Lower lobe of right lung (tissue), 2 donors: ENCODE results near the gene HIVEP2. TPM values are rescaled to one million over a fixed set of nuclear protein-coding genes. Genes with fewer than 3 reads are reported as not detected.

ENCODE experiments used
- ATAC-seq, 2 donors: fragments of 200-7000 bp; cut with Tn5 transposase; one replicate each; pipeline ENCODE4 v1.9.1; 2020 to 2022; ENCODE audit warnings: mild to moderate bottlenecking in 2 of 2, moderate library complexity in 2 of 2
- DNase-seq: peaks from one replicate; pipeline ENCODE4 v3.0.0-alpha.2; 2020
- H3K27ac ChIP-seq: fragments of 200-600 bp; one replicate; pipeline ENCODE4 v1.8.0; 2022
- H3K27me3 ChIP-seq: fragments of 200-600 bp; one replicate; pipeline ENCODE4 v1.8.0; 2022; ENCODE audit warnings: low read depth
- H3K36me3 ChIP-seq: fragments of 200-600 bp; one replicate; pipeline ENCODE4 v1.8.0; 2022; ENCODE audit warnings: mild to moderate bottlenecking
- H3K4me1 ChIP-seq: fragments of 200-600 bp; one replicate; pipeline ENCODE4 v1.8.0; 2022
- H3K4me3 ChIP-seq: fragments of 200-600 bp; one replicate; pipeline ENCODE4 v1.8.0; 2022; ENCODE audit warnings: mild to moderate bottlenecking
- H3K9me3 ChIP-seq: fragments of 200-600 bp; one replicate; pipeline ENCODE4 v1.8.0; 2022
- intact Hi-C: fragments of 100-400 bp; cut with DNase I; formaldehyde crosslinking; loops from one replicate; pipeline ENCODE4 v1.11.0; 2022
- total RNA-seq: library from RNA; stranded (reverse); fragmentation: NEBNext Ultra II Directional; extraction: Animal tissue kit (Norgen Biotek cat#: 25700); gene quantifications from one replicate; pipeline ENCODE4 v1.2.1, GENCODE V29; 2021
- TF ChIP-seq, protein P1 (sequence below): fragments of 200-600 bp; IDR thresholded peaks from one replicate; pipeline ENCODE4 v1.8.0; 2022; ENCODE audit warnings: antibody characterized with exemption, mild to moderate bottlenecking
- donor health status: DM: no; HTN: yes; CAD: no; lungs with severe emphysema.

Gene HIVEP2
- total RNA-seq, 1 donor from 2014 or later = 13.1 TPM

DNA sequence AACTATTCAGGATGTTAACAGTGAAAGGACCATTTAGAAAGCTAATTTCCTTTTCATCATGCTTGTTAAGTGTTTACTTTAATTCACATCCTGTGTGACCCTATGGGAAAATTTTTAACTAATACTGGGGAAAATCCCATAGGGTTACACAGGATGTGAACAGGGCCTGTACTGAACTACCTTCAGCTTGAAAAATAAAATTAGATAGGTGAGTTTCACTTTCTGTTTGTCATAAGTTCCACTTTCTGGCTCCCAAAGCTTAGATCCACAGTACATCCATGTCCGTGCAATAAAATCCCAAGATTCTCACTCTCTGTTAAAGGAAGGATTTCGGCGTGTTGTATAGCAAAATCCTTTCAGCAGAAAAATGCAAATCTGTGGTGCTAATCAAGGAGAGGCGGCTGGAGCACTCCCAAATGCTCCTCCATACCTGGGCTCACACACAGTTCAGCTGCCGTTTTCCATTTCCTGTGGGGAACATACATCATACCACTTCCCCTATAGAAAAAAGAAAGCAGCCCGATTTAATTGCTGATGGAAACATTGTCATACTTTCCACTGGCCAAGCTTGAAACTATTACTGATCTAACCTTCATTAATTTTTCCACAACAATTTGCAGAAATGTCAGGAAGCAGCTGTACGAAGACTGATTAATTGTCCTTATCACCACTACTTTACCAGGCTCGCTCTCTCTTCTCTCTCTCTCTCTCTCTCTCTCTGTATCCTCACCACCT lies 125.2 kb downstream of the HIVEP2 start:
- peak overlapping the region; percentile 52 for H3K4me3 ChIP-seq
- H3K27ac ChIP-seq = peak overlapping the region; percentile 62
- no peaks in the 10 kb centered on the region for H3K36me3 ChIP-seq
- ATAC-seq (peak; percentile 46 to 78), DNase-seq (no peak)
- peaks cover 31% of the 10 kb centered on the region for H3K4me1 ChIP-seq
- intact Hi-C loops = no loop called here
- no peaks in the 10 kb centered on the region for H3K9me3 ChIP-seq
- no peaks in the 10 kb centered on the region for H3K27me3 ChIP-seq
- TF ChIP-seq, protein P1, sequence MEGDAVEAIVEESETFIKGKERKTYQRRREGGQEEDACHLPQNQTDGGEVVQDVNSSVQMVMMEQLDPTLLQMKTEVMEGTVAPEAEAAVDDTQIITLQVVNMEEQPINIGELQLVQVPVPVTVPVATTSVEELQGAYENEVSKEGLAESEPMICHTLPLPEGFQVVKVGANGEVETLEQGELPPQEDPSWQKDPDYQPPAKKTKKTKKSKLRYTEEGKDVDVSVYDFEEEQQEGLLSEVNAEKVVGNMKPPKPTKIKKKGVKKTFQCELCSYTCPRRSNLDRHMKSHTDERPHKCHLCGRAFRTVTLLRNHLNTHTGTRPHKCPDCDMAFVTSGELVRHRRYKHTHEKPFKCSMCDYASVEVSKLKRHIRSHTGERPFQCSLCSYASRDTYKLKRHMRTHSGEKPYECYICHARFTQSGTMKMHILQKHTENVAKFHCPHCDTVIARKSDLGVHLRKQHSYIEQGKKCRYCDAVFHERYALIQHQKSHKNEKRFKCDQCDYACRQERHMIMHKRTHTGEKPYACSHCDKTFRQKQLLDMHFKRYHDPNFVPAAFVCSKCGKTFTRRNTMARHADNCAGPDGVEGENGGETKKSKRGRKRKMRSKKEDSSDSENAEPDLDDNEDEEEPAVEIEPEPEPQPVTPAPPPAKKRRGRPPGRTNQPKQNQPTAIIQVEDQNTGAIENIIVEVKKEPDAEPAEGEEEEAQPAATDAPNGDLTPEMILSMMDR = no peak

DNA sequence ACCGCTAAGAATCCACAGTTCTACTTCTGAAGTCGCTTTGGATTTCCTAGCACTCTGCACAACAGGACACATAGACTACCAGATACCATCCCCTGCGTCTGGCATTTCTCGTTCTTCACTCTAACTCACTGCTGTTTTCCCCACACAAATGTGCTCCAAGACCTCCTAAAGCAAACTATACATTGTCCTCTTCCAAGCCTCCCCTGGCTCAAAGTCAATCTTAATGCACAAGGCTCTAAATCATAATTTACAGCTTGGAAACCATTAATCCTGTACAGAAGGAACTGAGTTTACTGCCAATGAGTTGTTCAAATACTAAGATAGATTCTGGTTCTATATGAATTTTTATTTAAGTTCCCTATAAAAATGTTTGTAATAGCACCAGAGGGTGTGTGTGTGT lies 128.5 kb downstream of the HIVEP2 start:
- TF ChIP-seq, protein P1 = no peak
- Histone ChIP-seq H3K4me1 (peaks cover 24% of the 10 kb centered on the region), H3K9me3 (no peaks in the 10 kb centered on the region), H3K27ac (no peak overlapping the region), H3K27me3 (no peaks in the 10 kb centered on the region), H3K4me3 (no peak overlapping the region), H3K36me3 (no peaks in the 10 kb centered on the region)
- no peak for DNase-seq
- intact Hi-C loops = no loop called here
- ATAC-seq = no peak

DNA sequence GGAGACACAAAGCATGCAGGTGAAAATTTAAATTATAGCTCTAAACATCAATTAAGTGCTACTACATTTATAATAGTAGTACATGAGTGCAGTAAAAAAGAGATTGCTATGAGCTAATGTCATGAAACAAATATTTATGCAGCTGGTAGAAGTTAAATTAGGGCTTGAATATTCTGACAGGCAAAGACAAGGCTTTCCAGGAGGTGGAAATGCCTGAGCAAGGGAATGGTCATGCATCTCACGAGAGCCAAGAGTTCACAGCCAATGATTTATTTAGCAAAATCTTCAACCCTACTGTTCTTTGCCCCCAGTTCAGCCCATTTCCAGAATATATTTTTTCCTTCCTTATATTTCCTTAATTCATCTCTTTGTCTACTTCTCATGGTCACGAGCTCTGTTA lies 128.9 kb downstream of the HIVEP2 start:
- intact Hi-C loops = no loop called here
- H3K27me3 ChIP-seq = no peaks in the 10 kb centered on the region
- TF ChIP-seq, protein P1 = no peak
- no peaks in the 10 kb centered on the region for H3K36me3 ChIP-seq
- ATAC-seq = no peak
- H3K27ac ChIP-seq = no peak overlapping the region
- H3K4me1 ChIP-seq = peaks cover 24% of the 10 kb centered on the region
- no peak overlapping the region for H3K4me3 ChIP-seq
- no peaks in the 10 kb centered on the region for H3K9me3 ChIP-seq
- DNase-seq = no peak

DNA sequence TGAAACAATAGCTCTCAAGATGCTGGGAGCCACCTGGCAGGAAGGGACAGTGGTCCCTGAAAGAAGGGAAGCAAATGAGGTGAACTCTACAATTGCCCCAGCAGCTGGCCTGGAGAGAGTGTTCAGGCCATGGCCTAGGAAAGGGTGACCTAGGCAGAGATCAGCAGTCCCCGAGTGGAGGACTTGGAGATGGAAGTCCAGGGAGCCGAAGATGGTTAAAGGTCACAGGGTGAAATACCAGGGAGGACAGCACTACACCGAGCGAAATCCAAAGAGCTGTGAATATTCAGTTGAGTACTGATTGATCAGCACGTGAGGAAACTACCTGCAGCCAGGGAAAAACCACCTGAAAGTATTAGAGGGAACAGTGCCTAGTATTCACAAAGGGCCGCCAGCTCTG lies 133.1 kb downstream of the HIVEP2 start:
- H3K27me3 ChIP-seq = no peaks in the 10 kb centered on the region
- no peak overlapping the region for H3K27ac ChIP-seq
- no peaks in the 10 kb centered on the region for H3K36me3 ChIP-seq
- intact Hi-C loops = no loop called here
- no peaks in the 10 kb centered on the region for H3K9me3 ChIP-seq
- peaks cover 8% of the 10 kb centered on the region for H3K4me1 ChIP-seq
- ATAC-seq (no peak), DNase-seq (no peak)
- H3K4me3 ChIP-seq = no peak overlapping the region
- TF ChIP-seq, protein P1 = no peak

DNA sequence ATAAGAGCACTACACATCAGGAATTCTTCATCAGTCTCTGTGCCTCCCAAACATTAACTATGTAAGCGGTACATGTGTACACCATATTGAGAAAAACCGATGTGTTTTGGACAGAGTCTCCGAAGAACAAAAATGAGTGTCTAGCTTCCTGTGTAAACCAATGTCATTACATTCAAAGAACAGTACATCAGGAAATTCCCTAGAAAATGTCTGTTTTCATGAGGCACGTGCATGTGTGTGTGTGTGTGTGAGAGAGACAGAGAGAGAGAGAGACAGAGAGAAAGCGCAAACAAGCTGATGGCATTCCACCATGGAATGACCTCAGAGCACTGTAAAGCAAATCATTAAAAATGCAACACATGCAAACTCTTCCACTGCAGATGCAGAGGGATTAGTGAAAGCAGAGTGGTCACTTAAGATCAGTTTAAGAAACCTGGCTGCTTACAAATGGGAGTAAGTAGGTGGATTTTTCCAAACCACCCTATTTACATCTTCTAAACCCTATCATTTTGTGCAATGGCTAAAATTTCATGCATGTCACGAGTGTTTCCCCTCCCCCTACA lies 133.9 kb downstream of the HIVEP2 start:
- no peaks in the 10 kb centered on the region for H3K9me3 ChIP-seq
- DNase-seq (no peak), ATAC-seq (no peak)
- no peaks in the 10 kb centered on the region for H3K27me3 ChIP-seq
- H3K36me3 ChIP-seq = no peaks in the 10 kb centered on the region
- TF ChIP-seq, protein P1 = no peak
- H3K4me3 ChIP-seq = no peak overlapping the region
- no peak overlapping the region for H3K27ac ChIP-seq
- peaks cover 8% of the 10 kb centered on the region for H3K4me1 ChIP-seq
- intact Hi-C loops = no loop called here
